Brain microvascular endothelial cell (primary cell): Measurements from ENCODE around the gene SHOC2.
A peak's percentile ranks its signal among the peaks of the same experiment; 100 is the strongest.

Source experiments
- DNase-seq: peaks from one replicate; pipeline ENCODE4 v3.0.0-alpha.2; 2020
- H3K27ac ChIP-seq: fragments of 250-450 bp; sonication (Bioruptor Pico); 2 replicates; pipeline ENCODE4 v1.5.1; 2020; ENCODE audit warnings: mild to moderate bottlenecking, moderate library complexity
- H3K27me3 ChIP-seq: fragments of 250-450 bp; sonication (Bioruptor Pico); replicated peaks from 2 replicates; pipeline ENCODE4 v1.5.1; 2020; ENCODE audit warnings: mild to moderate bottlenecking
- H3K36me3 ChIP-seq: fragments of 250-450 bp; sonication (Bioruptor Pico); replicated peaks from 2 replicates; pipeline ENCODE4 v1.5.1; 2020; ENCODE audit warnings: mild to moderate bottlenecking
- H3K4me3 ChIP-seq: 2 replicates; pipeline ENCODE4 v1.5.1; 2011; ENCODE audit warnings: low read depth, mild to moderate bottlenecking, control low read depth, low read length, moderate library complexity
- CTCF ChIP-seq: IDR thresholded peaks from 2 replicates; pipeline ENCODE4 v1.5.1; 2011; ENCODE audit warnings: low read depth, mild to moderate bottlenecking, moderate library complexity, low read length, control low read depth, inconsistent platforms; ENCODE audit errors: missing control alignments
- in situ Hi-C: cut with HindIII; loops from 2 replicates; pipeline ENCODE4 v1.10.0; 2017; ENCODE audit warnings: low sequenced_read_pairs, low pct_ligation_motif_present

The SHOC2 gene

GRCh38 chr10:110931769-110932381, 12.5 kb downstream of the SHOC2 start:
- H3K36me3 ChIP-seq: no peaks in the 10 kb centered on the region
- DNase-seq: no peak
- no peak overlapping the region for H3K27ac ChIP-seq
- in situ Hi-C loops: no loop called here
- TF ChIP-seq CTCF: no peak
- H3K4me3 ChIP-seq: no peak overlapping the region
- H3K27me3 ChIP-seq: no peaks in the 10 kb centered on the region

- Histone ChIP-seq H3K36me3 (no peaks in the 10 kb centered on the region), H3K27me3 (no peaks in the 10 kb centered on the region), H3K4me3 (no peak overlapping the region), H3K27ac (no peak overlapping the region)
- in situ Hi-C loops: no loop called here
- TF ChIP-seq CTCF: no peak
- DNase-seq: no peak
Measured at GRCh38 chr10:110932505-110933180, 13.2 kb downstream of the SHOC2 start.

- H3K4me3 ChIP-seq: no peak overlapping the region
- no peaks in the 10 kb centered on the region for H3K36me3 ChIP-seq
- TF ChIP-seq CTCF: no peak
- H3K27ac ChIP-seq: no peak overlapping the region
- no peak for DNase-seq
- in situ Hi-C loops: no loop called here
- H3K27me3 ChIP-seq: no peaks in the 10 kb centered on the region
Measured at GRCh38 chr10:110936757-110937156, 17.4 kb downstream of the SHOC2 start.

- no peak for TF ChIP-seq CTCF
- H3K27ac ChIP-seq: no peak overlapping the region
- H3K27me3 ChIP-seq: no peaks in the 10 kb centered on the region
- in situ Hi-C loops: no loop called here
- no peak for DNase-seq
- H3K36me3 ChIP-seq: no peaks in the 10 kb centered on the region
- H3K4me3 ChIP-seq: no peak overlapping the region
Measured at GRCh38 chr10:110939419-110939818, 20.0 kb downstream of the SHOC2 start.

- DNase-seq: peak; percentile 28
- Histone ChIP-seq H3K4me3 (no peak overlapping the region), H3K27me3 (no peaks in the 10 kb centered on the region), H3K36me3 (no peaks in the 10 kb centered on the region), H3K27ac (no peak overlapping the region)
- in situ Hi-C loops: no loop called here
- TF ChIP-seq CTCF: no peak
Measured at GRCh38 chr10:110944792-110945396, 25.5 kb downstream of the SHOC2 start.
